ACC112 (cell line): ENCODE measurements around the gene PARM1.

Source experiments
- H2AFZ ChIP-seq: fragments of 200-600 bp; sonication (generic); one replicate; pipeline ENCODE4 v1.6.0; 2017; ENCODE audit warnings: antibody characterized with exemption, low read length; ENCODE audit not compliant: unreplicated experiment
- H3K27ac ChIP-seq: fragments of 200-600 bp; sonication (generic); 2 replicates; pipeline ENCODE4 v1.5.1; 2014; ENCODE audit warnings: low read depth, mild to moderate bottlenecking, antibody characterized with exemption, low read length, moderate library complexity
- H3K27me3 ChIP-seq: fragments of 200-600 bp; sonication (generic); 2 replicates; pipeline ENCODE4 v1.6.1; 2014; ENCODE audit warnings: mild to moderate bottlenecking, antibody characterized with exemption, low read length, moderate library complexity, mixed read lengths; ENCODE audit not compliant: insufficient read depth
- H3K36me3 ChIP-seq: fragments of 200-600 bp; sonication (generic); 2 replicates; pipeline ENCODE4 v1.6.1; 2016; ENCODE audit warnings: mild to moderate bottlenecking, antibody characterized with exemption, low read length, moderate library complexity, mixed read lengths; ENCODE audit not compliant: insufficient read depth
- H3K4me1 ChIP-seq: fragments of 200-600 bp; sonication (generic); one replicate; pipeline ENCODE4 v1.6.1; 2016; ENCODE audit warnings: low read length, mixed read lengths; ENCODE audit not compliant: insufficient read depth, unreplicated experiment, control insufficient read depth
- H3K4me3 ChIP-seq: fragments of 200-600 bp; sonication (generic); 2 replicates; pipeline ENCODE4 v1.5.1; 2014; ENCODE audit warnings: mild to moderate bottlenecking, low read depth, low read length
- H3K79me2 ChIP-seq: fragments of 200-600 bp; sonication (generic); one replicate; pipeline ENCODE4 v1.6.0; 2016; ENCODE audit warnings: low read length; ENCODE audit not compliant: control insufficient read depth, unreplicated experiment, insufficient read depth

The PARM1 gene

GRCh38 chr4:75030028-75030427 is 97.1 kb downstream of the PARM1 start:
- Histone ChIP-seq H3K27me3 (no peaks in the 10 kb centered on the region; the same call in 1 of the 2 replicates), H3K4me1 (no peaks in the 10 kb centered on the region), H3K36me3 (no peaks in the 10 kb centered on the region), H3K27ac (no peak overlapping the region), H3K79me2 (no peaks in the 10 kb centered on the region), H2AFZ (no peak overlapping the region), H3K4me3 (no peak overlapping the region)

DNA sequence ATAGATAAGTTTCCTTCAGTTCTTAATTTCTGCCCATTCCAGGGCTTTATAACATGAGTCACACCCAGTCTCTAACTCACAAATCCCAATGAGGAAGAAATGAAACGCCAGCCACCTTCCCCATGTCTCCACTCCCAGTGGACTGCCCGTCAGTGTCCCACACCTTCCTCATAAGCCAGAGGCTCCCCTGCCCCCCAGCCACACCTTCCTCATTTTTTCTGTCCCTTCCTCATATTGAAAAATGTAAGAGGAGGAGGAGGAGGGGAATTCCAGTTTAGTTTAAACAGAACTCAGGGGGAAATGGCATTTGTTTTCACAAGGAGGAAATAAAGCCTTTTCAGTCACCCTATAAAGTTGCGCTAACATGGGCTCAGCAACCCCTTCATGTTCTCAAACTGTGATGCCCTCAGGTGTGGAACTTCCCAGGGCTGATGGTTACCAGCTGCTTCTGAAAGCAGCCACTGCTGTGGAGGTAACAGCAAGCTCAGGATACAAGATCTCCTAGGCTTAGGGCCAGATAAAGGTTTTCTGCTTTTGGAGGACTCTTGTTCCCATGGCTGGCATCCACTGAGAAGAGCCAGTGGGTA is 97.8 kb downstream of the PARM1 start:
- H2AFZ ChIP-seq = no peak overlapping the region
- no peaks in the 10 kb centered on the region; the same call in 1 of the 2 replicates for H3K27me3 ChIP-seq
- H3K79me2 ChIP-seq = no peaks in the 10 kb centered on the region
- no peaks in the 10 kb centered on the region for H3K36me3 ChIP-seq
- H3K4me3 ChIP-seq = no peak overlapping the region
- H3K4me1 ChIP-seq = no peaks in the 10 kb centered on the region
- no peak overlapping the region for H3K27ac ChIP-seq

DNA sequence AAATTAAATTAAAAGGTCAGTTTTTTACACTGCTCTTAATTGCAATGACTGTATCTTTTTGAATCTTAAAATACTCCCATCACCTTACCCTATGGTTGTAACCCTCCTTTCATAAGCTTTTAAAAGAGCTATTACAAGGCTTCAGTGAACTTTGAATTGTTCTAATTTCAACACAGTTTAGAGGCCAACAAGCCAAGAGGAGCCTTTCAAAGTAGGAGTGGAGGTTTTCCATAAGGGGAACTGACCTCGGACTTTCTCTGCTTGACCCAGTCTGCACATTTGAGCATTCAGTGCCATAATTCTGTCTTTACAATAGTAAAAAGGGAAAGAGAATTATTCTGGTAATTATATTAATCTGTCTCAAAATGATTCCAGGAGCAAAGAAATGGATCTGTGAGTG is 98.9 kb downstream of the PARM1 start:
- Histone ChIP-seq H3K27me3 (no peaks in the 10 kb centered on the region; the same call in 1 of the 2 replicates), H3K36me3 (no peaks in the 10 kb centered on the region), H3K27ac (no peak overlapping the region), H2AFZ (no peak overlapping the region), H3K4me3 (no peak overlapping the region), H3K4me1 (no peaks in the 10 kb centered on the region), H3K79me2 (no peaks in the 10 kb centered on the region)

- no peaks in the 10 kb centered on the region for H3K36me3 ChIP-seq
- no peaks in the 10 kb centered on the region; the same call in 1 of the 2 replicates for H3K27me3 ChIP-seq
- no peak overlapping the region for H2AFZ ChIP-seq
- H3K4me3 ChIP-seq = no peak overlapping the region
- H3K27ac ChIP-seq = no peak overlapping the region
- no peaks in the 10 kb centered on the region for H3K4me1 ChIP-seq
- H3K79me2 ChIP-seq = no peaks in the 10 kb centered on the region
These were observed 101.6 kb downstream of the PARM1 start for GRCh38 chr4:75034523-75034922.

DNA sequence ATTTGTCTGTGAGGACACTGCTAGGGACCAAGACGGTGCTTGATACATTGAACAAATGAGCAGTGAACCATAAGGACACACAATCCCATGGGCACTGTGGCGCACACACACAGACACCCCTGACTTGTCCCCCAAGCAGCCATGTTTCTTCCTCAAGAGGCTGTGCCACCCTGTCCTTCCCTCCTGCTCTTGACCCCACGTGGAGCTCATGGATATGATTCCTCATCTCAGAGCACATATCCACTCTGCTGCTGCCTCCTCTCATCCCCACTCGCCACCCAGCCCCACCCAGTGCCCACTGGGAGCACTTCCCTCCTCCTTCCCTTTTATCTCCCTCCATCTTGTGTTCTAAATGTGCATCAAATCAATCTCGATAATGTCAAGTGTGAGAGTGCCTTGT is 102.4 kb downstream of the PARM1 start:
- Histone ChIP-seq H3K4me3 (no peak overlapping the region), H3K27ac (no peak overlapping the region), H3K79me2 (no peaks in the 10 kb centered on the region), H3K4me1 (no peaks in the 10 kb centered on the region), H3K27me3 (no peaks in the 10 kb centered on the region; the same call in 1 of the 2 replicates), H3K36me3 (no peaks in the 10 kb centered on the region), H2AFZ (no peak overlapping the region)

GRCh38 chr4:75036046-75036830 is 103.3 kb downstream of the PARM1 start:
- Histone ChIP-seq H3K4me1 (no peaks in the 10 kb centered on the region), H3K27ac (no peak overlapping the region), H3K79me2 (no peaks in the 10 kb centered on the region), H3K36me3 (no peaks in the 10 kb centered on the region), H3K27me3 (no peaks in the 10 kb centered on the region; the same call in 1 of the 2 replicates), H2AFZ (no peak overlapping the region), H3K4me3 (no peak overlapping the region)

- H3K4me3 ChIP-seq = no peak overlapping the region
- H3K27ac ChIP-seq = no peak overlapping the region
- no peaks in the 10 kb centered on the region for H3K79me2 ChIP-seq
- no peaks in the 10 kb centered on the region; the same call in 1 of the 2 replicates for H3K27me3 ChIP-seq
- no peaks in the 10 kb centered on the region for H3K36me3 ChIP-seq
- H2AFZ ChIP-seq = no peak overlapping the region
- H3K4me1 ChIP-seq = no peaks in the 10 kb centered on the region
These were observed 104.3 kb downstream of the PARM1 start for GRCh38 chr4:75037252-75037651.

GRCh38 chr4:75038376-75038775 is 105.5 kb downstream of the PARM1 start:
- Histone ChIP-seq H2AFZ (no peak overlapping the region), H3K4me1 (no peaks in the 10 kb centered on the region), H3K27me3 (no peaks in the 10 kb centered on the region), H3K27ac (no peak overlapping the region), H3K79me2 (no peaks in the 10 kb centered on the region), H3K36me3 (no peaks in the 10 kb centered on the region), H3K4me3 (no peak overlapping the region)

DNA sequence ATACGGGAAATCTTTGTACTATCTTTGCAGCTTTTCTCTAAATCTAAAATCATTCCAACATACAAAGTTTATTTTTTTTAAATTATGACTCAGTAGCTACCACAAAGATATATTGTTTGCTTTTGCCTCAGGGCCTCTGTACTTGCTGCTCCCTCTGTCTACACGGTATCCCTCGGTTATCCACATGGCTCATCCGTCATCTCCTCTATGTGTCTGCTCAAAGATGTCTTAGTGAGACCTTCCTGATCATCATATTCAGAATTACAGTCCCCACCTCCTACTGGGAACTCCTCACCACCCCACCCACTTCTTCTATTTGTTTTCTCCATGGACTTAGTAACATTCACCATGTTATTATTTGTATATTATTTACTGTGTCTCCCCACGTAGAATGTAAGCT is 107.8 kb downstream of the PARM1 start:
- Histone ChIP-seq H3K36me3 (no peaks in the 10 kb centered on the region), H3K27me3 (no peaks in the 10 kb centered on the region), H3K27ac (no peak overlapping the region)

GRCh38 chr4:75042601-75043208 is 109.8 kb downstream of the PARM1 start:
- Histone ChIP-seq H3K79me2 (no peaks in the 10 kb centered on the region), H2AFZ (no peak overlapping the region), H3K36me3 (no peaks in the 10 kb centered on the region), H3K27ac (no peak overlapping the region), H3K27me3 (no peaks in the 10 kb centered on the region), H3K4me1 (no peaks in the 10 kb centered on the region), H3K4me3 (no peak overlapping the region)

More for the DNA sequence above, 107.8 kb downstream of the PARM1 start:
- no peaks in the 10 kb centered on the region for H3K4me1 ChIP-seq
- H3K4me3 ChIP-seq = no peak overlapping the region
- no peaks in the 10 kb centered on the region for H3K79me2 ChIP-seq
- no peak overlapping the region for H2AFZ ChIP-seq
